HS-5 (cell line): ENCODE results near the gene SH3PXD2A.
"Not testable (repeated sequence)": the region's sequence is repeated elsewhere in the genome, so short reads cannot be mapped to it uniquely, and the experiment has no call there.

Source experiments
- DNase-seq: peaks from one replicate; pipeline ENCODE4 v3.0.0-alpha.2; 2012; ENCODE audit warnings: low read depth

SH3PXD2A gene

DNA sequence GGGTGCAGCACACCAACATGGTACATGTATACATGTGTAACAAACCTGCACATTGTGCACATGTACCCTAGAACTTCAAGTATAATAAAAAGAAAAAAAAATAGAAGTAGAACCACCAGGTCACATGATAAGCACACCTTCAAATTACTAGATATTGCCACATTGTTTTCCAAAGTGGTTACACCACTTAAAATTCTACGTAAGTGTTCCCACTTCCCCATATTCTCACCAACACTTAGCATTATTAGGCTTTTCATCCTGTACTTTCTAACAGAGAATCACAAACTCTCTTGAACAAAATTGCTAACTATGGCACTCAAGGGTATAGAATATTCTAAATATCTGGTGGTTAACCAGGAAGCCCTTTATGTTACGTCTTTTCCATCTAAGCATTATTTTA lies 22.6 kb downstream of the SH3PXD2A start:
- DNase-seq, result no peak

GRCh38 chr10:103829838-103830465 lies 25.4 kb downstream of the SH3PXD2A start:
- no peak for DNase-seq

DNA sequence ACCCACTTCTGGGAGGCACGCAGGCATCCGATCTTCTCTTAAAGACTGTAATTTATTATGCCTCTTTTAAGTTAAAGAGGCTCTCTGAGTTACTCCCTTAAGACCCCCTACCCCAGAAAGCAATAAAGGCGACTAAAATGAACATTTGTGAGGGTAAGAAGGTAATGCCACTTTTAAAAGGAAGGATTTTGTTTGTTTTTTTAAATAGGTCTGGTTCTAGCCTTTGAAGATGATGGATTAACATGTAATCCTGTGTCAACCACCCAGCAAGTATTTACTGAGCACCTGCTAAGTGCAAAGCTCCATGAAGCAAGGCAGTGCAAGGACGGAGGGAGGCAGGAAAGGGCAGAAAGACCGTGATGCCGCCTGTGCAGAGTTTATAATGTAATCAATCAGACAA lies 26.1 kb downstream of the SH3PXD2A start:
- DNase-seq, result no peak

DNA sequence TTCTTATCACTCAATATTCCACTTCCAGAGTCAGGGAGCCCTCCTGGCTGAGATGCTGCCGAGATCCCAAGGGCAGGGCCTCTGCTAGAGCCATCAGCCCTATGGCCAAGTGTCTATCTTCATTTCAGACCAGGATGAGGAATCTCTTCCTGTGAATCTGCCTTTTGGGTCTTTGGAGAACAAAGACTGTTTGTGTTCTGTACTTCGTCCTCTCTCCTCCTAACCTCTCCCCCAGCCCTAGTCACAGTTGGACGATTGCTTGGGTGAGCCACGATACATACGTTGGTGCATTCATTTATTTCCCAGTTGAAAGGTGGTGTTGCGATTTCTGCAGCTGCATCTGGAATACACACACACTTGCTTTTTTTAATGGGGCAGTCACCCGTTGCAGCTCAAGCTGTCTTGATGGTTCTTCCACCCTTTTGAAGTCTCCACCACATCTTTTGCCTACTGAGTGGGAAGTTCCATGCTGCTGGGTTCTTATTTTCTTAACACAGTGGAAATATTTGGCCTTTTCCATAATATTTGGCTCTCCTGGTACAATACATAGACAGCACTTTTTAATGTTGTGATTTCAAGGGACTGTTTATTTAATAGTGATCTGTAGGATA lies 26.7 kb downstream of the SH3PXD2A start:
- no peak for DNase-seq

DNA sequence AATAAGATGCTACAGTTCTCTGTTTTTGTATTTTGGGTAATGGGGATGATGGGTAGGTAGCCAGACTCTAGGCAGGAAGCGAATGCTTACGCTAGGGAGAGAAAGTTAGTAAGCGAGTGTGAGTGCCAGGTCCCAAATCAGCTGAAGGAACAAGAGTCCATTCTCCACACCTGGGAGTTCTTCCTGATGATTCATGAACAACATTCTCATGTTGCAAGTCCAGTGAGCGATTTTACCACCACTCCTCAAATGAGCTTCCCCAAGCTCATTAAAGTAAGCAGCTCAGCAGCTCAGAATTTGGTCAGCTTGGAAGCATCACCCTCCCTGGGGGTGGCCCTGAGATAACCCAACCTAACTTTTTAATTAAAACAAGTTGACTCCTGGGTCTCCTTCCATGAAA lies 27.3 kb downstream of the SH3PXD2A start:
- DNase-seq, result no peak

DNA sequence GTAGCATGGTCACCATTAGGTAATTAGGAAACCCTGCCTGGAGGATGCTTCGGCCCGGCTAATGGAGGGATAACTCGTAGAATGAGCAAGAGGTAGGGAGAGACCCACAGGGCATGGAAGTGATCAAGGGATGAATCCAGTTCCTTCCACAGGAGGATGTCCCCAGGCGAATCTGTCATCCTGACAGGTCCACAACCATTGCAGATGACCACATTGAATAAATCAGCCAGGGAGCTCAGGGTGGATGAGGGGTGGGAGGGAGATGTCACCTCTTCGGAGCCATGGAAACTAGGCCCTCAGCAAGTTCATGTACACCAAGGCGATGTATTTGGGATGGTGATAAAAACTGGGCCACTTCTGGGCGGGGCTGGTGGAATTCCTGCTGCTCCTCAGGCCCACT lies 28.5 kb downstream of the SH3PXD2A start:
- DNase-seq, result no peak

GRCh38 chr10:103824281-103824680 lies 31.1 kb downstream of the SH3PXD2A start:
- no peak for DNase-seq

DNA sequence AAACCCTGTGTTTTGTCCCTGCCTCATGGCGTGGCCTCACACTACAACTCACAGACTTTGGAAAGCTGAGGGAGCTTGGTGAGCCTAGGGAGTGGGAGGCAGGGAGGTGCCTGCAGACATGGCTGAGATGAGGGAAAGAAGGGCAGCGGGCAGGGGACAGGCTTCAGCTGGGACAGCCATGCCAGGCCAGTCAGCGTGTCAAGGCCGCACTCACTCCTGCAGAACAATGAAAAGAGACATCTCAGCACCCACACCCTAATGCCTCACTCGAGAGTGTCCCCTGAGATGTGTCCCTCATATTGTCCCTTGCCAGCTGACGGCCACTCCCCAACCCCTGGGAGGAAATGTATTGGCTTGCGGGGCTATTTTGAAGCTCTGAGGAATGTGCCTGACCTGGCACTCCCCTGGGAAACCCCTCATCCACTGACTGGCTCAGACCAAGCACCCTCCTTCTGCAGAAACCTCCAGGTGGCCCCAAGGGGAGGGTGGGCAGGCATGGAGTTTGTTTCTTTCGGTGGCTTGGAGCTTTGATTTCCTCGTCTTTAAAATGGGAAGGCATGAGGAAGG lies 31.6 kb downstream of the SH3PXD2A start:
- no peak for DNase-seq

DNA sequence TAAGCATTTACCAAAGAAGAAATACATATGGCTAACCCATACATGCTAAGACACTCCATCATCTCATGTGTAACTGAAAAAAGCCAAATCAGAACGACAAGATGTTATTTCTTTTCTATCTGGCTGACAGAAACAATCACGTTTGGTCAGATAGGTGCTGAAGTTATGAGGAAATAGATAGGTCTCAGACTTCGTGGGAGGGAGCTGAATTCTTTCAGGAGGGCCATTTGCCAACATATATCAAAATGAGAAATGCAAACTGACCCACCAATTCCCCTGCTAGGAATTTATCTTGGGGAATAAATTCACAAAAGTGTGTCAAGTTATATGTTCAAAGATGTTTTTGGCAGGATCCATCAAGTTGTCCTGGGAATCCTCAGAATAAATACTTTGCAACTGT lies 32.6 kb downstream of the SH3PXD2A start:
- no peak for DNase-seq

- DNase-seq, result no peak
Observed at GRCh38 chr10:103822107-103822716, 33.2 kb downstream of the SH3PXD2A start.

DNA sequence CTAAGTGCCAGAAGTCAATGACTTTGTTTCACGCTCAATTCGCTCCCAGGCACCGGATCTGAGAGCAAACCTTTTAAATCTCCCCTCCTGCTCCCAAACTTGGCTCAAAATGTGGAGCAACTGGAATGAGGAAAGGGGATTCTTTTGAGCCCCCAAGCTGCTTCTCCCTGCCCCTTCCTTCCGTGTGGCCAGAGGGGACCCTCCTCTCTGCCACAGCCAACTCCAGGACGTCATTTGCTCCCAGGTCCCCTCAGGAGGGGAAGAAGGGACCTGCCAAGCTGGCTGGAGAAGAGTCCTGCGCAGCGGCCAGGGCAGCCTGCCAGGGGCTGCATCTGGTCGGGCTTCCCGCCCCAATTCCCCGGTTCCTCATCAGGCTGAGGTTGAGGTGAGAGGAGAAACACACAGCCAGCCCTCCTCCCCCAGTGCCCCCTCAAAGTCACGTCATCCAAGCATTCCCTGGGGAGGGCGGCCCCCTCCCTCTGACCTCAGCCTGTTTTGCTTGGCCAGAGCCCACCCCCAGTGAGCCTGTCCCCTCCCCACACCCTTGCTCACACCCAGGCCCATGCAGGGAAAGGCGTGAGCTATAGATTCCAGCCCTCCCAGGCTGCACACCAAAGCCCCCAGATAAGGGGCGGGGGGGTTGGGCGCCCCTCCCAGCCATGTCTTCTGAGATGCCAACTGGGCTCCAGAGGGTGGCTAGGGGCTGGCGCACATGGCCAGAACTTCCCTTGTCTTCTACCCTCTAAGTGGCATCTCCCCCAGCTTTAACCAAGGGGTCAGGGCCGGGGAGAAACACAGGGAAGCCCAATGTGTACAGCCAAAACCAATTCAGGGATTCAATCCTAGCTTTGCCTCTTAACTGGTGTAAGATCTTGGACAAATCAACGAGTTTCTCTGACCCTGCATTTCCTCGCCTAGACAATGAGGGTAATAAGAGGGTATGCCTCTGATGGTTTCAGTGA lies 35.0 kb downstream of the SH3PXD2A start:
- DNase-seq, result no peak

DNA sequence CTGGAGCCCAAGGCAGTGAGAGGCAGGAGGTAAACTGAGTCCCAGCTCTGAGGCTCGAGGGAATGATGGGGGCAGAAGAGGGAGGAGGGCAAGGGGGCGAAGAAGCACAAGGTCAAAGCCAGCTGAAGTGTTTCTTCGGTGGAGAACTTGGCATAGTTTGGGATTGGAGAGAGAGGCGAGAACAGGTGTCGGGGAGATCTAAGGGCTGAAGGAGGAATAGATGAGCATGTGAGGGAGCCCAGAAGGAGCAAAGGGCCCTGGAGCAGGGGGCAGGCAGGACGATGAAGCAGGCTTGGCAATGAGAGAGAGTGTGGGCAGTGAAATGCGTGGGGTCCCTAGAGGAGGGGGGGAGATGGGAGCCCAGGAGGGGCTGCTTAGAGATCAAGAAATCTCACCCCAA lies 35.9 kb downstream of the SH3PXD2A start:
- DNase-seq, result no peak

DNA sequence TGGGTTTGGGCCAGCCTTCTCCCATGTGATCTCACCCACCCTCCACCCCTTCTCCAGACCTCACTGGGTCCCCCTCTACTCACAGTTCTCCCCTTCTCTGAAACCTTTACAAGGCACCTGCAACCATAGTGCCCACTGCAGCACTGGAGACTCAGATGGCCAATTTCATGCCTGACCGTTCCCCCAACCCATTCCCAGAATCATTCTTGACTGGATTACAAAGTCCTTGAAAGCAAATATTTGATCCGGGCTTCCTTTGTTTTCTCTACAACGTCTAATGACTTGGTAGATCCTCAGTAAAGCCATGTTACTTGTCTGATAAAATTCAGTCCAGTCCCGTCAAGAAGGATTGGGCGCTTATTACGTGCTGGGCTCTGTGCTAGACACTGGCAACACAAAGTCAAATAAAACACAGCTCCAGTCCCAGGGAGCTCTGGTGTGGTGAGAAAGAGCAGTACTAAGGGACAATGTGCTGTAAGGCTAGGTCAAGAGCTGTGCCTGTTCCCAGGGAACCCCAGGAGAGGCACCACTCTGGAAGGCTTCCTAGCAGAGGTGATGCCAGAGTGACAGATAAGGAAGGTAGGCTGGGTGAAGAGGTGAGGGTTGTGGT lies 36.5 kb downstream of the SH3PXD2A start:
- no peak for DNase-seq

GRCh38 chr10:103818105-103818504 lies 37.3 kb downstream of the SH3PXD2A start:
- no peak for DNase-seq

DNA sequence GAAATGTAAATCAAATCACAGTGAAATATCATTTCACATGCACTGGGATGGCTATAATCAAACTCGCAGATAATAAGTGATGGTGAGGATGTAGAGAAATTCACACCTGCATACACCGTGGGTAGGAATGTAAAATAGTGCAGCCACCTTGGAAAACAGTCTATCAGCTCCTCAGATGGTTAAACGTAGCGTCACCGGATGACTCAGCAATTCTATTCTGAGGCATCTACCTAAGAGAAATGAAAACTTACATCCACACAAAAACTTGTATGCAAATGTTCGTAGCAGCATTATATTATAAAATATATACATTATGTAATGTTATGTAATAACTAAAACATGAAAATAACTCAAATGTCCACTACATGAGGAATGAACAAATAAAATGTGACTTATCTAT lies 38.9 kb downstream of the SH3PXD2A start:
- no peak for DNase-seq

- DNase-seq, result no peak
Observed at GRCh38 chr10:103814626-103815370, 40.6 kb downstream of the SH3PXD2A start.

DNA sequence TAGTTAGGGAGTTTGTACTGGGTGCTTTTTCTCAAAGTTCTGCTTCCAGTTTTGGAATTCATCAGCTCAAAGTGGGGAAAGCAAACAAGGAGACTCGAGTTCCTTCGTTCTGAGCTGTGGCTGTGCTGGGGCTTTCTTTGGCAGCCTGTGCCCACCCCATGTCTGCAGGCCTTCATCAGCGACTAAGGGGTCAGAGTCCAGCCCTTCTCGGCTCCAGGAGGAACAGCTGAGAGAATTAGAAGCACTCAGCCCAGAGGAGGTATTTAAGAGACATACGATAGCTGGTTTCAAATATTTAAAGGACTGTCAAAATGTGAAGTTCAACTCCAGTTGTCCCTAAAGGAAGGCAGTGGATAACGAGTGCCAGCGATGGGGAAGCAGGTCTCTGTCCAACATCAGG lies 41.3 kb downstream of the SH3PXD2A start:
- DNase-seq, result no peak

- DNase-seq, result not testable (repeated sequence)
Observed at GRCh38 chr10:103813312-103813711, 42.1 kb downstream of the SH3PXD2A start.

DNA sequence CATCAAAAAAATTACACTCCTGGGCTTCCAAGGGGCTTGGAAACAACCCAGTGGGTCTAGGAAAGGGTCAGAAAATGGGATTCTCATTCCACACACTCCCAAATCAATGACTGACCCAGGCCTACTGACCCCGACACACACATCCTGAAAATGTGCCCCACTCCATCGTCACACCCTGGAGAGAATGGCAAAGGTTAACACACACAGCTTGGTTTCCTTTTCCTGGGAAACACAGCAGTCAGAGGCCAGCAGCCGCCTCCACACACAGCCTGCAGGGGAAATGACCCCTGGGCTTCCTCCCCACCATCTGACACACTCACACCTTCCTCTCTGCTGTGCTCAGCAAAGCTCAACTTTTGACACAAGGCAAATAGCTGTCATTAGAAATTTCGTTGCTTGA lies 42.9 kb downstream of the SH3PXD2A start:
- no peak for DNase-seq

DNA sequence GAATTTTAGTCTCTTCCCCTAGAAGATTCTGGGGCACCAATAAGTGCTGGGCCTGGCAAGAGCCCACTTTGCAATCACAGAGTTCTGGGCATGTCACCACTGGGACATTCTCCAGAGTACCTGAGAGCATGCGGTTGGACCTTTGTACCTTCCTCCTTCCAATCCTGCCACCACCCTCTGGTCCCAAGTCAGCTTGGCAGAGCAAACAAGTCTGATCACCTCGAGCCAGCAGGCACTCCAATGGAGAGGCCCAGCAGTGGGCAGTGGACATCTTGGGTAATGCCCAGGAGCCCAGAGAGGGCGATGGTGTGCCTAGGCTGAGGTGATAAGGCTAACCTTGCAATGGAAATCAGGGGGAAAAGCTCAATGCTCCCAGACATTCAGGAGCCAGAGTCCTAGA lies 43.4 kb downstream of the SH3PXD2A start:
- no peak for DNase-seq

- DNase-seq, result no peak
Observed at GRCh38 chr10:103811463-103811862, 43.9 kb downstream of the SH3PXD2A start.
